PC-9 (cell line): ENCODE measurements around the gene ZBTB9. TPM values are rescaled to one million over a fixed set of nuclear protein-coding genes. Genes with fewer than 3 reads are reported as not detected.

Experiments
- BruUV-seq: library from RNA; stranded (reverse); fragments of 400-500 nt; replicated peaks from 2 replicates; lab custom pipeline; 2021; lab: Mats Ljungman, UMichigan
- CTCF ChIA-PET: fragments of 300-600 bp; sonication (Branson Sonifier 250); formaldehyde crosslinking; loops from one replicate; lab custom pipeline; 2022; ENCODE audit warnings: antibody characterized with exemption; lab: Charles Lee
- POLR2A ChIA-PET: fragments of 300-600 bp; sonication (Branson Sonifier 250); formaldehyde crosslinking; loops from one replicate; lab custom pipeline; 2022; ENCODE audit warnings: antibody characterized with exemption; ENCODE audit not compliant: unreplicated experiment; lab: Charles Lee
- DNase-seq, 2 experiments: peaks; one replicate each; pipeline versions ENCODE4 v3.0.0 to v3.0.0-alpha.2; 2015 to 2022; ENCODE audit warnings: mixed read lengths in 1 of 2
- H2AFZ ChIP-seq: fragments of 200-600 bp; sonication (generic); 2 replicates; pipeline ENCODE4 v1.8.1; 2017; ENCODE audit warnings: antibody characterized with exemption
- H3F3A ChIP-seq: fragments of 200-600 bp; sonication (generic); 2 replicates; pipeline ENCODE4 v1.8.1; 2017; ENCODE audit warnings: antibody characterized with exemption, mild to moderate bottlenecking, low read depth; ENCODE audit not compliant: insufficient read depth
- H3K27ac ChIP-seq: fragments of 200-600 bp; sonication (generic); 2 replicates; pipeline ENCODE4 v1.6.1; 2016; ENCODE audit warnings: mixed run types
- H3K27me3 ChIP-seq: fragments of 200-600 bp; sonication (generic); 2 replicates; pipeline ENCODE4 v1.6.1; 2016; ENCODE audit warnings: low read depth, mixed run types; ENCODE audit not compliant: insufficient read depth
- H3K36me3 ChIP-seq: fragments of 200-600 bp; sonication (generic); 2 replicates; pipeline ENCODE4 v1.6.1; 2016; ENCODE audit warnings: low read depth, mixed run types
- H3K4me1 ChIP-seq: fragments of 200-600 bp; sonication (generic); replicated peaks from 2 replicates; pipeline ENCODE4 v1.6.1; 2016; ENCODE audit warnings: mixed run types; ENCODE audit not compliant: insufficient read depth
- H3K4me2 ChIP-seq: fragments of 200-600 bp; sonication (generic); 2 replicates; pipeline ENCODE4 v1.6.1; 2017; ENCODE audit warnings: mixed run types
- H3K4me3 ChIP-seq: fragments of 200-600 bp; sonication (generic); 2 replicates; pipeline ENCODE4 v1.6.1; 2016; ENCODE audit warnings: mixed run types
- H3K79me2 ChIP-seq: fragments of 200-600 bp; sonication (generic); 2 replicates; pipeline ENCODE4 v1.6.1; 2017; ENCODE audit warnings: low read depth, mixed run types
- H3K9me2 ChIP-seq: fragments of 200-600 bp; sonication (generic); 2 replicates; pipeline ENCODE4 v1.8.1; 2017; ENCODE audit warnings: mild to moderate bottlenecking; ENCODE audit not compliant: insufficient read depth
- H3K9me3 ChIP-seq: fragments of 200-600 bp; sonication (generic); 2 replicates; pipeline ENCODE4 v1.8.1; 2016; ENCODE audit warnings: low read depth; ENCODE audit not compliant: insufficient read depth
- H4K20me1 ChIP-seq: fragments of 200-600 bp; sonication (generic); 2 replicates; pipeline ENCODE4 v1.8.1; 2017; ENCODE audit not compliant: insufficient read depth
- EZH2 ChIP-seq: fragments of 200-600 bp; sonication (generic); IDR thresholded peaks from 2 replicates; pipeline ENCODE4 v1.8.0; 2017; ENCODE audit warnings: antibody characterized with exemption, low read depth
- intact Hi-C: fragments of 100-400 bp; cut with micrococcal nuclease; formaldehyde crosslinking; loops from one replicate; pipeline ENCODE4 v1.10.0; 2022; ENCODE audit not compliant: unreplicated experiment
- total RNA-seq: library from RNA; stranded (reverse); gene quantifications from 2 replicates; pipeline ENCODE4 v1.2.3, GENCODE V29; 2021
- TF ChIP-seq, protein P1 (sequence below): fragments of 200-600 bp; sonication (generic); conservative IDR thresholded peaks from 2 replicates; pipeline ENCODE4 v1.6.1; 2017; ENCODE audit warnings: mixed run types, antibody characterized with exemption, mild to moderate bottlenecking, moderate library complexity

Gene ZBTB9
- total RNA-seq, 1 experiment from 2014 or later, result 7.9 TPM

DNA sequence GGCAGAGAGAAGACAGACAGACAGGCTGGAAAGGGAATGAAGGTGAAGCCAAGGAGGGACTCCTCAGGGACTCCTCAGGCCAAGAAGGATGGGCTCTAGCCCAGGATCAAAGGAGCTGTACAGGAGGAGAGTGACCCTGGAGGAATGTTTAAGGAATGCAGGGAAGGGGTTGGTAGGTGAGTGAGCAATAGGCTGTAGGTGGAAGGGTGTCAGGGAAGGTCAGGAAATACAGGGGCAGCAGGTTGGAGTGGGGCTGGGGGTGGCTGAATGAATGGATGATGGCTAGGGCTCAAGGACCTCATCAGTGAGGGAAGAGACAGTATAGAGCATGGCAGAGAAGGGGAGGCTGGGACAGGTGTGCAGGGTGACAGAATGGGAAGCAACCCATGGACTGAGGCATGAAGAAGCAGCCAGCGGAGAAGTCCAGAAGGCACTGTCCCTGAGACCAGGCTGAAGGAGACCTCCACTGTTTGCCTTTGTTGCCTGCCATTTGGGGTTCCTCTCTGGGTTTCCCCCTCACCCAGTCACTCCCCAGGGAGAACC is 21.3 kb upstream of the ZBTB9 start:
- no TSS peak for BruUV-seq

DNA sequence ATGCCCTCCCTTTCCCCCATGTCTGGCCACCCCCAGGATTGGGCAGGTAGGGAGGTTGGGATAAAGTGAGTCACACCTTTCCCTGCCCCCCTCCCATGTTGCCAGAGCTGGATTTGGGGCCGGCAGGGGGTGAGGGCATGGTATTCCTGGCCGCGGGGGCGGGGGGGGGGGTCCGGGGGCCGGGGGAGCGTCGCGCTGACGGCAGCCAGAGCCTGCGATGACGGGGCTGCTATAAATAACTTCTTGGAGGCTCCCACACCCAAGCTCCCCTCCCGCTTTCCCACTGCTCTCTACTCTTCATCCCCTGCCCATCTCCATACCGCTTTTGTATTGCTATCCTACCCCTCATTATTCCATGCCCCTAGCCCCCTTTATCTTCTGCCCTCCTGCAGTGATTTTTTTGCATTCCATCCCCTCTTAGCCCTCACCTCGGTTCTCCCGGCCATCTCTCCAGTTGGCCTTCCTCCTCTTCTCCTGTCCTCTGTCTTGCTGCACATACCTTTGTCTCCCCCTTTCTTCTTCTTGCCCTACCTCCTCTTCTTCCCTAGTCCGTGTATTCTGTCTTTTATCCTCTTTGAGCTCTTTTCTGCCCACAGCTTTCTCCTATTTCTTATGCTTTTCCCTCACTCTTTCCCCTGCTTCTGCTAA is 20.7 kb upstream of the ZBTB9 start:
- Histone ChIP-seq H3K4me2 (no peak overlapping the region), H3K9me3 (no peaks in the 10 kb centered on the region), H3K4me3 (no peak overlapping the region), H3K79me2 (no peaks in the 10 kb centered on the region), H4K20me1 (no peaks in the 10 kb centered on the region), H3K27ac (no peak overlapping the region), H2AFZ (no peak overlapping the region), H3K27me3 (no peaks in the 10 kb centered on the region), H3K36me3 (no peaks in the 10 kb centered on the region), H3K4me1 (no peaks in the 10 kb centered on the region), H3K9me2 (no peaks in the 10 kb centered on the region), H3F3A (peaks cover 9% of the 10 kb centered on the region; the same call in 1 of the 2 replicates)
- no TSS peak for BruUV-seq
- DNase-seq, result no peak
- intact Hi-C loops, result no loop called here
- ChIA-PET POLR2A (no interaction called here), CTCF (no interaction called here)
- TF ChIP-seq, protein P1, sequence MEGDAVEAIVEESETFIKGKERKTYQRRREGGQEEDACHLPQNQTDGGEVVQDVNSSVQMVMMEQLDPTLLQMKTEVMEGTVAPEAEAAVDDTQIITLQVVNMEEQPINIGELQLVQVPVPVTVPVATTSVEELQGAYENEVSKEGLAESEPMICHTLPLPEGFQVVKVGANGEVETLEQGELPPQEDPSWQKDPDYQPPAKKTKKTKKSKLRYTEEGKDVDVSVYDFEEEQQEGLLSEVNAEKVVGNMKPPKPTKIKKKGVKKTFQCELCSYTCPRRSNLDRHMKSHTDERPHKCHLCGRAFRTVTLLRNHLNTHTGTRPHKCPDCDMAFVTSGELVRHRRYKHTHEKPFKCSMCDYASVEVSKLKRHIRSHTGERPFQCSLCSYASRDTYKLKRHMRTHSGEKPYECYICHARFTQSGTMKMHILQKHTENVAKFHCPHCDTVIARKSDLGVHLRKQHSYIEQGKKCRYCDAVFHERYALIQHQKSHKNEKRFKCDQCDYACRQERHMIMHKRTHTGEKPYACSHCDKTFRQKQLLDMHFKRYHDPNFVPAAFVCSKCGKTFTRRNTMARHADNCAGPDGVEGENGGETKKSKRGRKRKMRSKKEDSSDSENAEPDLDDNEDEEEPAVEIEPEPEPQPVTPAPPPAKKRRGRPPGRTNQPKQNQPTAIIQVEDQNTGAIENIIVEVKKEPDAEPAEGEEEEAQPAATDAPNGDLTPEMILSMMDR, result no peak
- no peak for TF ChIP-seq EZH2

More for the DNA sequence above, 21.3 kb upstream of the ZBTB9 start:
- Histone ChIP-seq H3K27me3 (no peaks in the 10 kb centered on the region), H3K9me3 (no peaks in the 10 kb centered on the region), H3F3A (peaks cover 14% of the 10 kb centered on the region; the same call in 1 of the 2 replicates), H3K4me3 (no peak overlapping the region), H3K36me3 (no peaks in the 10 kb centered on the region), H3K9me2 (no peaks in the 10 kb centered on the region), H4K20me1 (no peaks in the 10 kb centered on the region), H2AFZ (no peak overlapping the region), H3K4me2 (no peak overlapping the region), H3K4me1 (no peaks in the 10 kb centered on the region), H3K79me2 (no peaks in the 10 kb centered on the region), H3K27ac (no peak overlapping the region)
- POLR2A ChIA-PET, result no interaction called here
- intact Hi-C loops, result no loop called here
- no peak for DNase-seq
- TF ChIP-seq, protein P1, result no peak
- TF ChIP-seq EZH2, result no peak
- CTCF ChIA-PET, result no interaction called here

- no TSS peak for BruUV-seq
- H3K27ac ChIP-seq, result no peak overlapping the region
- H3K79me2 ChIP-seq, result no peaks in the 10 kb centered on the region
- no peaks in the 10 kb centered on the region for H3K9me2 ChIP-seq
- no peaks in the 10 kb centered on the region for H4K20me1 ChIP-seq
- H3F3A ChIP-seq, result no peaks in the 10 kb centered on the region; the same call in 1 of the 2 replicates
- CTCF ChIA-PET, result no interaction called here
- TF ChIP-seq, protein P1, result no peak
- TF ChIP-seq EZH2, result no peak
- no peak overlapping the region for H3K4me3 ChIP-seq
- intact Hi-C loops, result no loop called here
- no peaks in the 10 kb centered on the region for H3K27me3 ChIP-seq
- no peaks in the 10 kb centered on the region for H3K4me1 ChIP-seq
- DNase-seq, result no peak
- no peaks in the 10 kb centered on the region for H3K9me3 ChIP-seq
- H3K4me2 ChIP-seq, result no peak overlapping the region
- POLR2A ChIA-PET, result interaction anchor here (0.6 kb wide), 1 partner anchor 25 kb away, joined by 4 read pairs; no protein-coding TSS in a partner anchor
- H2AFZ ChIP-seq, result no peak overlapping the region
- no peaks in the 10 kb centered on the region for H3K36me3 ChIP-seq
Observed at GRCh38 chr6:33434961-33435360, 19.4 kb upstream of the ZBTB9 start.
